ENCODE measurements around the gene RALGAPB. TPM values are rescaled to one million over a fixed set of nuclear protein-coding genes. Genes with fewer than 3 reads are reported as not detected.
"Not testable (repeated sequence)": the region's sequence is repeated elsewhere in the genome, so short reads cannot be mapped to it uniquely, and the experiment has no call there.

RALGAPB gene
- polyA plus RNA-seq, 1 donor: 28.1 TPM

GRCh38 chr20:38432870-38433269 lies 39.8 kb upstream of the RALGAPB start:
- H3K27me3 ChIP-seq (ENCODE audit: control insufficient read depth, insufficient read depth, low read length); DNase-seq; H3K4me1 ChIP-seq (ENCODE audit: control insufficient read depth, insufficient read depth, low read length); H3K27ac ChIP-seq (ENCODE audit: low read length); H3K4me3 ChIP-seq (ENCODE audit: low read length); H3K9me3 ChIP-seq (ENCODE audit: control insufficient read depth, low read depth, low read length): not testable (repeated sequence)
- H3K36me3 ChIP-seq (ENCODE audit: control insufficient read depth, insufficient read depth, low read length): peaks cover 59% of the 10 kb centered on the region
- no CpG with 5 or more reads among the region's 5 CpGs for WGBS (ENCODE audit: insufficient coverage, low lambda C conversion rate)

GRCh38 chr20:38433304-38433972 lies 39.2 kb upstream of the RALGAPB start:
- WGBS (ENCODE audit: insufficient coverage, low lambda C conversion rate): no CpG with 5 or more reads among the region's 9 CpGs
- Histone ChIP-seq H3K27me3 (ENCODE audit: control insufficient read depth, insufficient read depth, low read length) (no peaks in the 10 kb centered on the region), H3K27ac (ENCODE audit: low read length) (no peak overlapping the region), H3K4me1 (ENCODE audit: control insufficient read depth, insufficient read depth, low read length) (peaks cover 3% of the 10 kb centered on the region), H3K36me3 (ENCODE audit: control insufficient read depth, insufficient read depth, low read length) (peaks cover 53% of the 10 kb centered on the region), H3K9me3 (ENCODE audit: control insufficient read depth, low read depth, low read length) (no peaks in the 10 kb centered on the region), H3K4me3 (ENCODE audit: low read length) (peak overlapping the region; percentile 84)
- no peak for DNase-seq

GRCh38 chr20:38434301-38434741 lies 38.3 kb upstream of the RALGAPB start:
- H3K4me1 ChIP-seq (ENCODE audit: control insufficient read depth, insufficient read depth, low read length): peaks cover 3% of the 10 kb centered on the region
- H3K27me3 ChIP-seq (ENCODE audit: control insufficient read depth, insufficient read depth, low read length): no peaks in the 10 kb centered on the region
- no peaks in the 10 kb centered on the region for H3K9me3 ChIP-seq (ENCODE audit: control insufficient read depth, low read depth, low read length)
- H3K36me3 ChIP-seq (ENCODE audit: control insufficient read depth, insufficient read depth, low read length): peaks cover 45% of the 10 kb centered on the region
- H3K4me3 ChIP-seq (ENCODE audit: low read length): peak overlapping the region; percentile 84
- WGBS (ENCODE audit: insufficient coverage, low lambda C conversion rate): 0% methylated on average over 1 of the region's 16 CpGs
- peak overlapping the region; percentile 75 for H3K27ac ChIP-seq (ENCODE audit: low read length)
- peak in 1 of 2 donors; percentile 63 for DNase-seq

DNA sequence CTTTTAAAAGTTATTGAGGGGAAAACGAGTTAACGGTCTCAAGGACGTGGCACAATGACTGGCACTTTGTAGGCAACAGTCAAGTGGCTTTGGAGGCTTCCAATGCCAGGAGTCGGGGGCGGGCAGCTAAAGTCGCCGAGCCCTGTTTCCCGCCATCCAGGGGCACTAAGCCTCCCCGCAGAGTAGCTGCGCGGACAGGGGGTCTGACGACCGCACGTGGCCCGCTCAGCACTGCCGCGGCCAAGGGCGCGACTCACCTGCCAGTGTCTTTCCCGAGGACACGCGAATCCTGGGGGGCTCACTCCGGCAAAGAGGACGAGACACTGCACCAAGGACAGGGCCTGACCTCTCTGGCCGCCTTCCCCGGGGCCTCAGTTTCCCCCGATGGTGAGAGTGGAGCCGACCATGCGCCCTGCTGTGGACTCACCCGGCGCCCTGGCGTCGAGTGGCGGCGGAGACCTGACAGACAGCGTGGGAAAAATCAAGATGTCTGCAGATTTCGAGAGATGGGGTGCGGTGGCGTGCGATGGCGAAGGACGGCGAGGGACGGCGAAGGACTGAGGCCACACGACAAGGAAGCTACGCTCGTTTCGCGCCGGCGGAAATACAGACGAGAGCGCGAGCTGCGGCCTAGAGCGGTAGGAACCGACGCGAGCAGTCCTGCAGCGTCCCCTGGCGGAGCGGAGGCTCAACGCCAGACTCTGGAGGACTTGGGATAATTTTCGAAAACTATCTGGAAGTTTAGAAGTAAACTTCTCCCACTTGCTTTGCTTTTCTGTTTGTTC lies 37.7 kb upstream of the RALGAPB start, which contains the start of gene SNHG17:
Gene SNHG17 (minus strand): TSS at position 559 of the 785 bp plus-strand sequence.
- peaks cover 3% of the 10 kb centered on the region for H3K4me1 ChIP-seq (ENCODE audit: control insufficient read depth, insufficient read depth, low read length)
- peak within 1 kb of the TSS; percentile 75 for H3K27ac ChIP-seq (ENCODE audit: low read length)
- H3K9me3 ChIP-seq (ENCODE audit: control insufficient read depth, low read depth, low read length): no peaks in the 10 kb centered on the region
- no peaks in the 10 kb centered on the region for H3K27me3 ChIP-seq (ENCODE audit: control insufficient read depth, insufficient read depth, low read length)
- peak; percentile 91 to 92 for DNase-seq
- H3K36me3 ChIP-seq (ENCODE audit: control insufficient read depth, insufficient read depth, low read length): peaks cover 38% of the 10 kb centered on the region
- no CpG with 5 or more reads among the region's 65 CpGs for WGBS (ENCODE audit: insufficient coverage, low lambda C conversion rate)
- peak within 1 kb of the TSS; percentile 84 for H3K4me3 ChIP-seq (ENCODE audit: low read length)

- no peak overlapping the region for H3K27ac ChIP-seq (ENCODE audit: low read length)
- no peak overlapping the region for H3K4me3 ChIP-seq (ENCODE audit: low read length)
- H3K4me1 ChIP-seq (ENCODE audit: control insufficient read depth, insufficient read depth, low read length): peaks cover 3% of the 10 kb centered on the region
- peaks cover 33% of the 10 kb centered on the region for H3K36me3 ChIP-seq (ENCODE audit: control insufficient read depth, insufficient read depth, low read length)
- WGBS (ENCODE audit: insufficient coverage, low lambda C conversion rate): no CpG with 5 or more reads among the region's 6 CpGs
- no peaks in the 10 kb centered on the region for H3K9me3 ChIP-seq (ENCODE audit: control insufficient read depth, low read depth, low read length)
- DNase-seq: no peak
- H3K27me3 ChIP-seq (ENCODE audit: control insufficient read depth, insufficient read depth, low read length): no peaks in the 10 kb centered on the region
These were observed 37.1 kb upstream of the RALGAPB start for GRCh38 chr20:38435555-38435939.

DNA sequence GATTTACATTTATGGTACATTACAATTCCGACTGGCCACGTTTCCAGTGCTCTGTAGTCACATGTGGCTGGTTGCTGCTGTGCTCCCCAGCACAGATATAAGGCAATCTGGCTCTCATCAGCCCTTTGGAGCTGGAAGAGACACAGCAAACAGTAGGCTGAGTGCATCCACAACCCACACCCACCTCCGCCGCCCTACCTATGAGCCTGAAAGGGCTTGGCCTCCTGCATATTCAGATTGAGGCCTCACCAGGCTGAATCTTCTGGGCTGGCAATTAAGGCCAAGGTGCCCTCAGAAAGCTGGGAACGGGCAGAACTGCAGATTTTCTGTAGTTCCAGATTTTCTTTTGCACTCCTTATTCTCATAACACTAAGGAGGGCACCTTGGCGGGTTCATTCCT lies 34.8 kb upstream of the RALGAPB start:
- no peak overlapping the region for H3K4me3 ChIP-seq (ENCODE audit: low read length)
- H3K9me3 ChIP-seq (ENCODE audit: control insufficient read depth, low read depth, low read length): no peaks in the 10 kb centered on the region
- H3K4me1 ChIP-seq (ENCODE audit: control insufficient read depth, insufficient read depth, low read length): peaks cover 3% of the 10 kb centered on the region
- no peak for DNase-seq
- no CpG with 5 or more reads among the region's 6 CpGs for WGBS (ENCODE audit: insufficient coverage, low lambda C conversion rate)
- peaks cover 10% of the 10 kb centered on the region for H3K36me3 ChIP-seq (ENCODE audit: control insufficient read depth, insufficient read depth, low read length)
- no peaks in the 10 kb centered on the region for H3K27me3 ChIP-seq (ENCODE audit: control insufficient read depth, insufficient read depth, low read length)
- no peak overlapping the region for H3K27ac ChIP-seq (ENCODE audit: low read length)

DNA sequence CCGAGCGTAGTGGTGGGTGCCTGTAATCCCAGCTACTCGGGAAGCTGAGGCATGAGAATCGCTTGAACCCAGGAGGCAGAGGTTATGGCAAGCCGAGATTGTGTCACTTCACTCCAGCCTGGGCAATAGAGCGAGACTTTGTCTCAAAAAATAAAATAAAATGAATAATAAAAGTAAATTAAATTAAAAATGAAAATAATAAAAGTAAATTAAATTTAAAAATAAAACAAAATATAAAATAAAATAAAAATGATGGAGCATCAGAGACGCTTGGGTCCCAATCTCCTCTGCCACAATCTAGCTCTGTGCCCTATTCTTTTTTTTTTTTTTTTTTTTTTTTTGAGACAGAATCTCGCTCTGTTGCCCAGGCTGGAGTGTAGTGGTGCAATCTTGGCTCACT lies 31.5 kb upstream of the RALGAPB start:
- WGBS (ENCODE audit: insufficient coverage, low lambda C conversion rate): 96% methylated on average over 3 of the region's 8 CpGs
- not testable (repeated sequence) for H3K27ac ChIP-seq (ENCODE audit: low read length); H3K27me3 ChIP-seq (ENCODE audit: control insufficient read depth, insufficient read depth, low read length); H3K36me3 ChIP-seq (ENCODE audit: control insufficient read depth, insufficient read depth, low read length); H3K9me3 ChIP-seq (ENCODE audit: control insufficient read depth, low read depth, low read length); H3K4me1 ChIP-seq (ENCODE audit: control insufficient read depth, insufficient read depth, low read length); H3K4me3 ChIP-seq (ENCODE audit: low read length); DNase-seq

GRCh38 chr20:38441916-38442315 lies 30.7 kb upstream of the RALGAPB start:
- Histone ChIP-seq H3K27ac (ENCODE audit: low read length) (no peak overlapping the region), H3K9me3 (ENCODE audit: control insufficient read depth, low read depth, low read length) (no peaks in the 10 kb centered on the region), H3K36me3 (ENCODE audit: control insufficient read depth, insufficient read depth, low read length) (no peaks in the 10 kb centered on the region), H3K4me3 (ENCODE audit: low read length) (no peak overlapping the region), H3K4me1 (ENCODE audit: control insufficient read depth, insufficient read depth, low read length) (no peaks in the 10 kb centered on the region), H3K27me3 (ENCODE audit: control insufficient read depth, insufficient read depth, low read length) (no peaks in the 10 kb centered on the region)
- no peak for DNase-seq
- WGBS (ENCODE audit: insufficient coverage, low lambda C conversion rate): 83% methylated on average over 1 of the region's 9 CpGs

- Histone ChIP-seq H3K9me3 (ENCODE audit: control insufficient read depth, low read depth, low read length) (no peaks in the 10 kb centered on the region), H3K27me3 (ENCODE audit: control insufficient read depth, insufficient read depth, low read length) (no peaks in the 10 kb centered on the region), H3K4me3 (ENCODE audit: low read length) (no peak overlapping the region), H3K4me1 (ENCODE audit: control insufficient read depth, insufficient read depth, low read length) (peaks cover 15% of the 10 kb centered on the region), H3K27ac (ENCODE audit: low read length) (no peak overlapping the region), H3K36me3 (ENCODE audit: control insufficient read depth, insufficient read depth, low read length) (peaks cover 16% of the 10 kb centered on the region)
- no peak for DNase-seq
- WGBS (ENCODE audit: insufficient coverage, low lambda C conversion rate): no CpG with 5 or more reads among the region's 3 CpGs
These were observed 27.3 kb upstream of the RALGAPB start for GRCh38 chr20:38445381-38445796.

DNA sequence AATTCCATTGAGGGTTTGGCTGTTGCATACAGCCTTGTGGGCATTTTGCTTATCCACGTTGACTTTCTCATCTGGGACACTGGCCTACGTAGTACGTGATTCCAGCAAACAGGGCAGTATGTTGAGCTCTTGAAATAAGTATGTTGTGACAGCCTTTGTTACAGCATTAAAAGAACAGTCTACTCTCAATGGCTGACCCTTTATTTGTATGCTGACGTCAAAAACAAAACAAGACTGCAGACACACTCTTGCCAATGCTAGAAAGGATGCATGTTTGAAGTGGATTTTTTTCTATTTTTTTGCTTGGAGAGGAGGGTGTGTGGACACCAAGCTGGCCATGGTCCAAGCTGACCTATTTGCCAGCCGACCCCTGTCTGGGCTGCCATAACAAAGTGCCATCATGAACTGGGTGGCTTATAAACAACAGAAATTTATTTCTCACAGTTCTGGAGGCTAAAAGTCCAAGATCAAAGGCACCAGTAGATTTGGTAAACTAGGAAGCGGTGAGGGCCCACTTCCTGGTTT lies 26.7 kb upstream of the RALGAPB start:
- 40% methylated on average over 1 of the region's 6 CpGs for WGBS (ENCODE audit: insufficient coverage, low lambda C conversion rate)
- DNase-seq: no peak

More for the DNA sequence above, 26.7 kb upstream of the RALGAPB start:
- H3K4me3 ChIP-seq (ENCODE audit: low read length): peak overlapping the region; percentile 99
- H3K9me3 ChIP-seq (ENCODE audit: control insufficient read depth, low read depth, low read length): no peaks in the 10 kb centered on the region
- no peak overlapping the region for H3K27ac ChIP-seq (ENCODE audit: low read length)
- peaks cover 21% of the 10 kb centered on the region for H3K36me3 ChIP-seq (ENCODE audit: control insufficient read depth, insufficient read depth, low read length)
- peaks cover 15% of the 10 kb centered on the region for H3K4me1 ChIP-seq (ENCODE audit: control insufficient read depth, insufficient read depth, low read length)
- H3K27me3 ChIP-seq (ENCODE audit: control insufficient read depth, insufficient read depth, low read length): no peaks in the 10 kb centered on the region

Data from large intestine (tissue), 3 donors.